Activated CD8-positive, alpha-beta T cell treated with anti-CD3 and anti-CD28 coated beads for 36 hours (primary cell): ENCODE measurements around the gene MTMR6. TPM values are rescaled to one million over a fixed set of nuclear protein-coding genes. Genes with fewer than 3 reads are reported as not detected.
"Not testable (repeated sequence)": the region's sequence is repeated elsewhere in the genome, so short reads cannot be mapped to it uniquely, and the experiment has no call there.

Source experiments
- ATAC-seq: fragments of 200-7000 bp; cut with Tn5 transposase; one replicate; pipeline ENCODE4 v1.10.0; 2021; ENCODE audit warnings: mild to moderate bottlenecking, moderate library complexity
- CTCF ChIA-PET: fragments of 350-600 bp; sonication (Branson Sonifier 250); formaldehyde crosslinking; loops from one replicate; lab custom pipeline; 2021; ENCODE audit warnings: antibody characterized with exemption; lab: Charles Lee
- POLR2A ChIA-PET: fragments of 350-600 bp; sonication (Branson Sonifier 250); formaldehyde crosslinking; loops from one replicate; lab custom pipeline; 2021; ENCODE audit warnings: antibody characterized with exemption; lab: Charles Lee
- DNase-seq: peaks from one replicate; pipeline ENCODE4 v3.0.0-alpha.2; 2020
- H3K27ac Mint-ChIP-seq: one replicate; pipeline ENCODE4 v1.8.0; 2021; ENCODE audit warnings: mild to moderate bottlenecking, mixed read lengths
- H3K27me3 Mint-ChIP-seq: one replicate; pipeline ENCODE4 v1.8.0; 2021; ENCODE audit warnings: mixed read lengths
- H3K36me3 Mint-ChIP-seq: one replicate; pipeline ENCODE4 v1.8.0; 2021; ENCODE audit warnings: low read depth, mixed read lengths
- H3K4me1 Mint-ChIP-seq: one replicate; pipeline ENCODE4 v1.8.0; 2021; ENCODE audit warnings: low read depth, mixed read lengths
- H3K4me3 Mint-ChIP-seq: one replicate; pipeline ENCODE4 v1.8.0; 2021; ENCODE audit warnings: mild to moderate bottlenecking, moderate library complexity, mixed read lengths
- H3K9me3 Mint-ChIP-seq: one replicate; pipeline ENCODE4 v1.8.0; 2021; ENCODE audit warnings: mixed read lengths
- CTCF ChIP-seq: fragments of 200-600 bp; IDR thresholded peaks from one replicate; pipeline ENCODE4 v1.8.0; 2022; ENCODE audit warnings: antibody characterized with exemption, mild to moderate bottlenecking
- intact Hi-C: fragments of 100-400 bp; cut with micrococcal nuclease; formaldehyde crosslinking; loops from one replicate; pipeline ENCODE4 v1.10.0; 2022
- total RNA-seq, 2 experiments: library from RNA; stranded (reverse); gene quantifications; one replicate each; pipeline ENCODE4 v1.2.3, GENCODE V29; 2021

Gene MTMR6
- total RNA-seq, 2 experiments from 2014 or later = 10.7 to 11.3 TPM

GRCh38 chr13:25319771-25320170 is 32.5 kb upstream of the MTMR6 start:
- H3K4me3 Mint-ChIP-seq = no peak overlapping the region
- ChIA-PET POLR2A (no interaction called here), CTCF (interaction anchor here (0.6 to 1.9 kb wide), 2 partner anchors 15 to 34 kb away, joined by 3 to 6 read pairs; no protein-coding TSS in a partner anchor)
- H3K27ac Mint-ChIP-seq = no peak overlapping the region
- DNase-seq = no peak
- H3K9me3 Mint-ChIP-seq = no peaks in the 10 kb centered on the region
- intact Hi-C loops = loop anchor here (10.0 kb wide), 1 partner anchor 55 kb away; no protein-coding TSS in a partner anchor
- peaks cover 39% of the 10 kb centered on the region for H3K36me3 Mint-ChIP-seq
- no peak for ATAC-seq
- no peaks in the 10 kb centered on the region for H3K27me3 Mint-ChIP-seq
- peaks cover 5% of the 10 kb centered on the region for H3K4me1 Mint-ChIP-seq
- TF ChIP-seq CTCF = no peak

- CTCF ChIA-PET, H3K27ac Mint-ChIP-seq, ATAC-seq, H3K9me3 Mint-ChIP-seq, H3K27me3 Mint-ChIP-seq, H3K4me1 Mint-ChIP-seq, H3K4me3 Mint-ChIP-seq, DNase-seq: not testable (repeated sequence)
- H3K36me3 Mint-ChIP-seq = peaks cover 36% of the 10 kb centered on the region
- POLR2A ChIA-PET = interaction anchor here (1.4 kb wide), 1 partner anchor 27 kb away, joined by 3 read pairs; no protein-coding TSS in a partner anchor
- intact Hi-C loops = loop anchor here (10.0 kb wide), 1 partner anchor 54 kb away; no protein-coding TSS in a partner anchor
Observed at GRCh38 chr13:25318946-25319345, 31.7 kb upstream of the MTMR6 start.

- DNase-seq (no peak), ATAC-seq (no peak)
- no peak overlapping the region for H3K4me3 Mint-ChIP-seq
- no peaks in the 10 kb centered on the region for H3K9me3 Mint-ChIP-seq
- no peaks in the 10 kb centered on the region for H3K27me3 Mint-ChIP-seq
- H3K36me3 Mint-ChIP-seq = peaks cover 49% of the 10 kb centered on the region
- ChIA-PET CTCF (no interaction called here), POLR2A (no interaction called here)
- TF ChIP-seq CTCF = no peak
- H3K27ac Mint-ChIP-seq = no peak overlapping the region
- intact Hi-C loops = loop anchor here (10.0 kb wide), 1 partner anchor 46 kb away; no protein-coding TSS in a partner anchor
- peaks cover 14% of the 10 kb centered on the region for H3K4me1 Mint-ChIP-seq
Observed at GRCh38 chr13:25310891-25311290, 23.6 kb upstream of the MTMR6 start.

GRCh38 chr13:25306671-25307464 is 19.6 kb upstream of the MTMR6 start:
- CTCF ChIA-PET = no interaction called here

GRCh38 chr13:25302121-25302520 is 14.8 kb upstream of the MTMR6 start:
- DNase-seq = no peak
- no peak for TF ChIP-seq CTCF
- Mint-ChIP-seq H3K4me3 (peak overlapping the region; percentile 95), H3K4me1 (peaks cover 39% of the 10 kb centered on the region), H3K27me3 (peaks cover 2% of the 10 kb centered on the region), H3K36me3 (peaks cover 38% of the 10 kb centered on the region), H3K9me3 (peaks cover 3% of the 10 kb centered on the region), H3K27ac (peak overlapping the region; percentile 94)
- intact Hi-C loops = no loop called here
- ATAC-seq = no peak
- ChIA-PET POLR2A (interaction anchor here (0.6 to 2.5 kb wide), 7 partner anchors 10 to 675 kb away, joined by 3 to 18 read pairs (median 3); partner anchors contain the start of gene MTMR6), CTCF (interaction anchor here (4.8 kb wide), 1 partner anchor 16 kb away, joined by 32 read pairs; the partner anchor contains the start of gene MTMR6)

More at GRCh38 chr13:25306671-25307464, 19.6 kb upstream of the MTMR6 start:
- no peaks in the 10 kb centered on the region for H3K27me3 Mint-ChIP-seq
- H3K27ac Mint-ChIP-seq = peak overlapping the region; percentile 10
- peaks cover 36% of the 10 kb centered on the region for H3K4me1 Mint-ChIP-seq
- DNase-seq (no peak), ATAC-seq (no peak)
- H3K9me3 Mint-ChIP-seq = no peaks in the 10 kb centered on the region
- H3K36me3 Mint-ChIP-seq = peaks cover 63% of the 10 kb centered on the region
- TF ChIP-seq CTCF = no peak
- POLR2A ChIA-PET = no interaction called here
- H3K4me3 Mint-ChIP-seq = no peak overlapping the region
- intact Hi-C loops = no loop called here
